NCI-H524 (cell line): ENCODE results near the gene HDAC1.
"Not testable (repeated sequence)": the region's sequence is repeated elsewhere in the genome, so short reads cannot be mapped to it uniquely, and the experiment has no call there.

Experiments used
- DNase-seq, 2 experiments: peaks; one replicate each; lab custom pipeline; 2025; lab: John Stamatoyannopoulos, UW

The HDAC1 gene

DNA sequence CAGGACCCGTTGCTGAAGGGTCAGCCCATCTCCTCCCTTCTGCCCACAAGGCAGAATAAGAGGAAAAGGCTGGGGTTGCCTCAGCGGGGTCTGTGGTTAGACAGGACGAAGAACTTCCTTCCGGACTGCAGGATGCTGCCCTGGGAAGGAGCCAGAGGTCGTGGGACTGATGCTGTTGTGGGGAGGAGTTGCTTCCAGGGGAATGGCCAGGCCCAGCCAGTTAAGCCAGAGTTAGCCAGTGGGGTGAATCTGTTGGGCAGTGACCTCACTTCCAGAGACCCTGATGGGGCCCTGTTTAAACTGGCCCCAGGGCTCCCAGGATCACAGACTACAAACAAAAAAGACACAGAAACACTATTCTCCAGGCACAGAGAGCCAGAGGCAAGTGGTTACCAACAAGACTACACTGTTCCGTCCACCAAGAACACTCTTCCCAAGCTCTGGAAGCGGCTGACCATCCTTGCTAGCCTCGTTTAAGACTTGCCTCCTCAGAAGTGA, 57.4 kb downstream of the HDAC1 start:
- DNase-seq: no peak

DNA sequence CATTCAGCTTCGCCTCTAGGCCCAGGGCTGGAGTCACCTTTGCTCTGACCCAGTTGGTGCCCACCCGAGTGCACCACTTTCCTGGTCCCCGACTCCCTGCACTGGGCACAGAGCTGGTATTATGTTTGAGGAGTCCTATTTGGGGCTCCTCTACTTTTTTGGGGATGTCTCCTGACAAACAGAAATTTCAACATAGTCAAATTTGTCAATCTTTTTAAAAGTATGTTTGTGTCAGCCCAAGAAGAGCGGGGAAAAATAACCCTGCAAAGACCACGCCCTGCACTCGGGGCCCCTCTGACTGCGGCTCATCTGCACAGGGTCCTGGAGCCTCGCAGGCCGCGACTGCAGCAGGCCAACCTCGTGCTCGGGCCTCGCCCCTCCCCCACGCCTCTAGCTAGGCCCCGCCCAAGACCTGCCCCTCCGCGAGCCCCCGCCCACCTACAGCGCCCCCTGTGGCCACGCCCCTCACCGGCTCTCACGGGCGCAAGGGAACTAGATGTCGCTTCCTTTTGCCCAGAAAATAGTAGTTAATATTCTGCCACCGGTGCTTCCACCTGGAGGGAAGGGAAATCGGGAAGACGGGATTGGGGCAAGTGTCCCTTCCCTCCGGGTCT, 59.0 kb downstream of the HDAC1 start:
- peak in 1 of 2 experiments; percentile 72 for DNase-seq

DNA sequence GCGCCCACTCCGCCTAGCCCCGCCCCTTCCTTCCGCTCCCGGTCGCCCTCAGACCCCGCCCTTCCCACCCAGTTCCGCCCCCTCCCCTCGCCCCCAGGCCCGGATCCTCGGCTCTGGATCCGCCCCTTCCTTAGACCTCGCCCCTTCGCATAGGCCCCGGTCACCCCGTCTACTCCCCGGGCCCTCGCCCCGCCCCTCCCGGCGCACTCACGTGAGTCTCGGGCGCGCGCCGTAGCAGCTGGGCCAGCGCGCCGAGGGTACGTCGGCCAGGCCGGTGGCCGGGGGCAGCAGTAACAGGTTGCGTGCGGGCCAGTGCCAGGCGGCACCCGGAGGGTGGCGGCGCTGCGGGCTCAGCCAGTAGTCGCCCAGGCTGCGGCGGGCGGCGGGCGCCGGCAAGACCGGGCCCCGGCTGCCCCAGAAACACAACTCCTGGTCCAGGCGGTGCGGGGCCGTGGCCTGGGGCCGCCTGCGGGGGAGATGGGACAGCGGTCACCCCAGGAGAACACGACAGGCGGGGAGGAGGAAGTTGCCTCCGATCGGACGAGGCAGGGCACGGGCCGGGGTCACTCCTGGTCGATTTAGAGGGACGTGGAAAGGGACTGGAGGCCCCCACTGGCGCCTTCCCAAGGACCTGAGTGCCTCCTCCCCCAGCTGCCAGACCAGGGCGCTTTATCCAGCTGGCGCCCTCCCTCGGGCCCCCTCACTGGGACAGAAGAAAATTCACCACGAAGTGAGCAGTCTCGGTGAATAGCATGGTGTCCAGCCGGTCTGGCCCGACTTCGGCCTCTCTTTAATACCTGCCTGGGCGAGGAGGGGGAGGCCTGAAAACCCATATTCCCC, 59.7 kb downstream of the HDAC1 start:
- peak; percentile 90 to 92 for DNase-seq

DNA sequence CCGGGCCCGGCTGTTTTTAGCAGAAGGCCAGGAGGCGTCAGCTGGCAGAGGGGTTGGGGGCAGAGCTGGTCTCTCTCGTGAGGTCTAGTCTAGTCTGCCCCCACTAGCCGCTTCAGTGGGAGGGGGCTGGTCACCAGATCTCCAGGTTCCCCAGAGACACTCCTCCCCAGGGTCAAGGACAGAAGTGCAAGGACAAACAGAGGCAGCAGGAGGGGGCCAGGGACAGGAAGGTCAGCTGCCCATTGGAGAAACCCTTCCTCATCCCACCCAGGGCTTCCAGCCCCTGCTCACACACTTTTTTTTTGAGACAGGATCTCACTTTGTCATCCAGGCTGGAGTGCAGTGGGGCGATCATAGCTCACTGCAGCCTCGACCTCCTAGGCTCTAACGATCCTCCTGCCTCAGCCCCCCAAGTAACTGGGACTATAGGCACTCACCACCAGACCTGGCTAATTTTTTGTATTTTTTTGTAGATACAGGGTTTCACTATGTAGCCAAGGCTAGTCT, 60.4 kb downstream of the HDAC1 start:
- DNase-seq: no peak

DNA sequence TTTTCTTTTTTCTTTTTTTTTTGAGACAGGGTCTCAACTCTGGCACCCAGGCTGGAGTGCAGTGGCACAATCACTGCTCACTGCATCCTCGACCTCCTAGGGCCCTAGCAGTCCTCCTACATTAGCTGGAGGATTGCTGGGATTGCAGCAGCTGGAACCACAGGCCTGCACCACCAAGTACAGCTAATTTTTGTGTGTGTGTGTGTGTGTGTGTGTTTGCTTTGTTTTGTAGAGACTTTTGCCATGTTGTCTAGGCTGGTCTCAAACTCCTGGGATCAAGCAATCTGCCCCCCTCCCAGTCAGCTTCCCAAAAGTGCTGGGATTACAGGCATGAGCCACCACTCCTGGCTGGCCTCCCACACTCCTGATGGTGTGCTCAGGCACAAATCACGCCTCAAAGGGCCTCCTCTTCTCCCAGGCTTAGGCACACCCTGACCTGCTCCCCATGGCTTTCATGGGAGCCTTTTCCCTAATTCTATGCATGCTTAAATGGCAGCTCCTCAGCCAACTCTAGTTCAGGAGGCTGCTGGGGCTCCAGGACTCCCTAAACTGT, 61.0 kb downstream of the HDAC1 start:
- no peak for DNase-seq

DNA sequence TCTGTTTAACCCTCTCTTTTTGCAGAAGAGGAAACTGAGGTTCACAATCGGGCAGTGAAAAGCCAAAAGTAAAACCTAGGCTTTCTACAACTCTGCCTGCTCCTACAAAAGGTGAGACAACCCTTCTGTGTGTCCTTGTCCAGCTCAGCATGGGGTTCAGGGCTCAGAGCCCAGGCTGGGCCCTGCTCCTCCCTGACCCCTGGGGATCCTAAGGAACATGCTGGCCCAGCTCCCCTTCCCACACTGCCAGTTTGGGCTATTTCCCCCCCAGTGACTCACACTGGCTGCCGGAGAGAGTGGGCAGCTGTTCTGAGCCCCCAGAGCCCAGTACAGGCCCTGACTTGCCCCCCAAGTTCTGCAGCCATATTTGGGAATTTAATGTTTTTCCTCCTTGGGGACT, 61.5 kb downstream of the HDAC1 start:
- no peak for DNase-seq

DNA sequence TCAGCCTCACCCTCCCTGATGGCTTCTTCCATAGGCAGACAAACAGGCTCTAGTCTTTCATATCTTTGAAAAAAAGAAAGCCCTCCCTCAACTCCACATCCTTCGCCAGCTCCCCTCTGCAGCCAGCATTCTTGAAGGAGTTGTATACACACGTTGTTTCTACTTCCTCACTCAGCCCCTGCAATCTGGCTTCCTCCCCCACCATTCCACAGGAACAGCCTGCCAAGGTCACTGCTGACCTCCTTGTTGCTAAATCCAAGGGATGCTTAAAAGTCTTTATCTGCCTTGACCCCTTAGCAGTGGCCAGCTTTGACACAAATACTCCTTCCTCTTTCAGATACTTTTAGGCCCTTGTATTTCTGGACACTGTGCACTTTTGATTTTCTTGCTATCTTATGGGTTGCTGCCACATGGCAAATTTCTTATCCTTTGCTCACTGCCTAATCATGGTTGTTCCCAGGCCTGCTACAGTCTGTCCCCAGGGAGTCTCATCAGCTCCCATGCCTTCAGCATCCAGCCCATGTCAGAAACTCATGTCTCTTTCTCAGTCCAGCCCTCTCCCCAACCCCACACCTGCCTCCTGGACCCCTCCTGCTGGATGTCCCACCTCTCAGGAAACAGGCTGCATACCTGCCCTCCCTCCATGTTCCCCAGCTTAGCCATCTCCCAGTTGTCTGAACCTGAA, 62.1 kb downstream of the HDAC1 start:
- DNase-seq: no peak

DNA sequence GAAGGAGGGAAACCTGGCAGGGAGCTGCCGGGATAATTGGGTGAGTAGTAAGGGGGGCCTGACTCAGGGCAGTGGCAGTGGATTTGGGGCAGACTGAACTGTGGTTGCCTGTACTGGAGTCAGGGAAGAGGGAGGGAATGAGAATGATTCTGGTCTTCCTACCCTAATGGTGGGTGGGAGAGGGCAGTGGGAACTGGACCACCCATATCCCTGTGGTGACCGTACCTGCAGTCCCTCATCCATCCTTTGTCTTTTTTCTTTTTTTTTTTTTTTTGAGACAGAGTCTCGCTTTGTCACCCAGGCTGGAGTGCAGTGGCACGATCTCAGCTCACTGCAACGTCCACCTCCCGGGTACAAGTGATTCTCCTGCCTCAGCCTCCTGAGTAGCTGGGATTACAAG, 63.9 kb downstream of the HDAC1 start:
- not testable (repeated sequence) for DNase-seq

DNA sequence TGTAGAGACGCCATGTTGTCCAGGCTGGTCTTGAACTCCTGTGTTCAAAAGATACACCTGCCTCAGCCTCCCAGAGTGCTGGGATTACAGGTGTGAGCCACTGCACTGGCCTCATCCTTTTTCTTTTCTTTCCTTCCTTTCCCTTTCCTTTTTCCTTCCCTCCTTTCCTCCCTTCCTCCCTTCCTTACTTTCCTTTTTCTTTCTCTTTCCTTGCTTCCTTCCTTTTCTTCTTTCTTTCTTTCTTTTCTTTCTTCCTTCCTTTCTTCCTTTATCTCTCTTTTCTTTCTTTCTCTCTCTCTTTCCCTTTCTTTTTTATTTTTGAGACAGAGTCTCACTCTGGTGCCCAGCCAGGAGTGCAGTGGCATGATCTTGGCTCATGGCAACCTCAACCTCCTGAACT, 64.6 kb downstream of the HDAC1 start:
- DNase-seq: no peak

DNA sequence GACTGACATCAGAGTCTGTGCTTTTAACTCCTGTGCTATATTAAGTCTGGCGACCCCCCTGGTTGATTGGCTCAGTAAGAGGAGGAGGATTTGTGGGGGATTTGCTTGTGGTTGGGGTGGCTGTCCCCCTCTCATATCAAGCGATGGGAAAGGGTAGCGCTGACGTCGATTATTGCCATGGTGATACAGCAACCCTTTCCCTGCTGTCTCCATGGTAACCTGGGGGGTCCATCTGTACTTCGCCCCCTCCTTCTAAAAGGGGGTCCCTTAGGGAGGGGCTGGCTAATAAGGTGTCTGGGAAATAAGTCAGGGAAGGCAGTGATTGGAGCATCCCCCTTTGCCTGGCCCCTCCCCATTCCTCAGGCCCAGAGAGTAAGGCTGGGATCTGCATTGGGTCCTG, 65.7 kb downstream of the HDAC1 start:
- DNase-seq: no peak

DNA sequence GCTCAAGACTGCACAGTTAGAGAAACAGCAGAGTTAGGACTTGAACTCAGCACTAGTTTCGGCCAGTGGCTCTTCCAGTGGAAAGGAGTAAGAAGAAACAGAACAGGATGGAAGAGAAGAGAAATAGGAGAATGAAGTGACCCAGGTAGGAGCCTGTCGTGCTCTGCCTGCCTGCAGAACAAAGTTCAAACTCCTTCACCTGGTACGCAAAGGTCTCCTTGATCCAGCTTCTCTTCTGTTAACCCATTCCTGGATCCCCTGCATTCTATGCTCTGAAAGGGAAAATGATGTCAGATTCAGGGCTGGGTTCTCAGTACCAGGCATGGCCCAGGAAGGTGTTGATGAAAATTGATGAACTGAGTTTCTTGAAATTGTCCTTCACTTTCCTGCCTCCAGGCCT, 66.6 kb downstream of the HDAC1 start:
- no peak for DNase-seq

DNA sequence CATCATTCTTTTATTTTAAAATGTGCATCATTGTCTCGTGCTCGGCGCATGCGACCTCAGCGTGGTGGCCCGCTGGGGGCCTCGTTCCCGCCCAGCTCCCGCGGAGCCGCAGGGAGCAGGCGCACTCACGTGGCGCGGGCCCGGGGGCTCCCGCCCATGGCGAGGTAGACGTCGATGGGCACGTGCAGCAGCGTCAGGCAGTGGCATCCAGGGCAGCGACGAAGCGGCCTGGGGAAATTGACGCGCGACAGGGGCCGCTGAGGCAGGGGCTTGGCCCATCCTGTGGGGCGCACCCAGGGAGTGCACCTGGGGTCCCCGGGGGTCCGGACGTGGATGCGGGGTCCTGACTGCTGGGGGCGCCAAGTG, 69.4 kb downstream of the HDAC1 start:
- no peak for DNase-seq

DNA sequence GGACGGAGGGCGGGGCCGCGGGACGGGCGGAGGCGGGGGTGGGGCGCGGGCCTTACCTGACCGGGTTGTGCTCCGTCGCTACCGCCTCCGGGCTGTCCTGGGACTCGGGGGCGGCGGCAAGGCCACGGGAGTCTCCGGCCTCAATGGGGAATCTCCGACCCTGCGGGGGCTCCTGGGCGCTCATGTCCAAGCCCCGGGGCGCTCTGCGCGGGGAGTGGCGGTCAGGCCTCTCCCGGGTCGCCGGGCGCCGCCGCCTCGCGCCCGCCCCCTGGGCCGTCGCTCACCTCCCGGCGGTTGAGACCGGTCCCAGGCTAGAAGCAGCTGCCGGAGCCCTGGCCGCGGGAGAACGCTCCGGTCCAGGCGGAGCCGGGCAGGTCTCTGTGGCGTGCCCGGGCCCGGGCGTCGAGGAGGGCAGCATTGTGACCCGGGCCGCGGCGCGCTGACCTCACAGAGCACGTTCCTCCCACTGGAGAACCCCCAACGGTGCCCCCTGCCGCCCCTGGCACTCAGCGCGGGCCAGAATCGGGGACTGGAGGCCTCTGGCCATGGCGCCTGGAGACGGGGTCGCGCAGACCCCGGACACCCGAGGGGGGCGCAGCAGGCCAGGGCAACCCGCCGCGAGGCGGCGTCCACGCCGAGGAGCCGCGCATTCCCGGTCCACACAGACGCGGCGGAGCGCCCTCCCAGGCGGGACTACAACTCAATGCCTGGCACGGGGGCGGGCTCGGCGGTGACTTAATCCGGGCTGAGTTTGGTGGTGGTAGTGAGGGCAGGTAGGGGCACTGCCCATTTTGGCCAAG, 70.0 kb downstream of the HDAC1 start:
- peak in 1 of 2 experiments; percentile 46 for DNase-seq

DNA sequence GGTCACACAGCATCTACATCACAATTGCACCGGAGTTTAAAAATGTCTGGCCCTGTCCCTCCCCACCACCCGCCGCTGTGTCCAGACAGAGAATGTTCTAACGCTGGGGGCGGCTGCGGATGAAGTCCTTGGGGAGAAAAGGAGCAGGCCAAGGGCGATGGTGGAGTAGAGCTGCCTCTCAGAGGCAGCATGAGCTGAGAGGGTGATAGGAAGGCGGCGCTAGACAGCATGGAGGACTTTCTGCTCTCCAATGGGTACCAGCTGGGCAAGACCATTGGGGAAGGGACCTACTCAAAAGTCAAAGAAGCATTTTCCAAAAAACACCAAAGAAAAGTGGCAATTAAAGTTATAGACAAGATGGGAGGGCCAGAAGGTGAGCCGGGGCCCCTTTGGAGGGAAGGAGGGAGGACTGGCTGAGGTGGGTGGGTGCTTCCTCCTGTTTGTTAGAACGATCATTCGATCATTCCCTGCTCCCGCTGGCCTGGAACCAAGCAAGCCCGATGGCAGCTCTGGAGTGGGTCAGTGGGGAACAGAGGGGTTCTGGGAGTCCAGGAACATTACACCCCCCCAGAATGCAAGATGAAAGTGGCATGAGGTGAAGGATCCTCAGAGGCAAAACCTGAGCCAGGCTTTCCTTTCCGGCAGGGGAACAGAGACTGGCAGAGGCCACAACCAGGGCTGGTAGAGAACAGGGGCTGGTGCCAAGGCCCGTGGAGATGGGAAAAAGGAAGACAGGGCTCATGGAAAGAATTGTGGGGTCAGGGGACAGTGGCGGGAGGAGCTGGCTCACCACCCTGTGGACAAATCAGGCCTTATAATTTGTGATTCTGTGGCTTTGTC, 70.8 kb downstream of the HDAC1 start, which contains the start of the genes FAM229A and TSSK3:
FAM229A (minus strand) TSS at position 12 of the 840 bp plus-strand sequence. CDS start 394 bp downstream, outside the sequence.
TSSK3 (plus strand) TSS at position 66 of the 840 bp plus-strand sequence; CDS start at position 229, 163 bp downstream.
- no peak for DNase-seq

DNA sequence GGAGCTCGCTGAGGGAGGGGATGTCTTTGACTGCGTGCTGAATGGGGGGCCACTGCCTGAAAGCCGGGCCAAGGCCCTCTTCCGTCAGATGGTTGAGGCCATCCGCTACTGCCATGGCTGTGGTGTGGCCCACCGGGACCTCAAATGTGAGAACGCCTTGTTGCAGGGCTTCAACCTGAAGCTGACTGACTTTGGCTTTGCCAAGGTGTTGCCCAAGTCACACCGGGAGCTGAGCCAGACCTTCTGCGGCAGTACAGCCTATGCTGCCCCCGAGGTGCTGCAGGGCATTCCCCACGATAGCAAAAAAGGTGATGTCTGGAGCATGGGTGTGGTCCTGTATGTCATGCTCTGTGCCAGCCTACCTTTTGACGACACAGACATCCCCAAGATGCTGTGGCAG, 71.8 kb downstream of the HDAC1 start:
- no peak for DNase-seq

DNA sequence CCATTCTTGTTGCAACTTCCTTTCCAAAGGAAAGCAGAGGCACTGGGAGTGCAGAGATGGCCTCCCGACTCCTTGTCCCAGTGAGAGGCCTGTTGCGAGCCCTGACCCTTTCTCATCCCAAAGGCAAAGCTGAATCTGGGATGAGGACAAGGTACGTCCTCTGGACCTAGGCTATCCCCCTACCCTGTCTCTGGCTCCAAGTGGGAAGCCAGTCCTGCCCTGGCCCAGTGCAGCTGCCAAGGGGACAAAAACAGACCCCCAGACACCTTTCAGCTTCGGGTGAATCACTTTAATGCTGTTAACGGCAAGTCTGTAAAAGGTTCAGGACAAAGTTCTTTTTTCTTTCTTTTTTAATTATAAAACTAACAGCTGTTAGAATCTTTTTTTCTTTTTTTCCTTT, 73.0 kb downstream of the HDAC1 start:
- no peak for DNase-seq

DNA sequence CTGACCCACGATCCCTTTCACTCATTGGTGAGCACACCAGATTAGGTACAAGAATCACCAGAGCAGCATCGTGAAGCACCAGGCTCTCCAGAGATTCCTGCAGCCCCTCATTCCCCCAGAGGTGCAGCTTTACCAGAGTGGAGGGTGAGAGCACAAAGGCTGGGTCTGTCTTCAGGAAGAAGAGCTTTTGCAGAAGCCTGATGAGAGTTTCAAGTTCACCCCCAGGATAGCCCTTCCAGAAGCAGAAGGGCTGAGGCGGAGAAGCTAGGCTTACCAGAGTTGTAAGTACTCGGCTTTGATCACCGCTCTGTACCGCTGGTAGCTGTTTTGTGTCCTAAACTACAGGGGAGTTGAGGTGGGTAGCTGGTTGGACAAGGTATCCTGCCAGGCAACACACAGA, 73.6 kb downstream of the HDAC1 start:
- no peak for DNase-seq

DNA sequence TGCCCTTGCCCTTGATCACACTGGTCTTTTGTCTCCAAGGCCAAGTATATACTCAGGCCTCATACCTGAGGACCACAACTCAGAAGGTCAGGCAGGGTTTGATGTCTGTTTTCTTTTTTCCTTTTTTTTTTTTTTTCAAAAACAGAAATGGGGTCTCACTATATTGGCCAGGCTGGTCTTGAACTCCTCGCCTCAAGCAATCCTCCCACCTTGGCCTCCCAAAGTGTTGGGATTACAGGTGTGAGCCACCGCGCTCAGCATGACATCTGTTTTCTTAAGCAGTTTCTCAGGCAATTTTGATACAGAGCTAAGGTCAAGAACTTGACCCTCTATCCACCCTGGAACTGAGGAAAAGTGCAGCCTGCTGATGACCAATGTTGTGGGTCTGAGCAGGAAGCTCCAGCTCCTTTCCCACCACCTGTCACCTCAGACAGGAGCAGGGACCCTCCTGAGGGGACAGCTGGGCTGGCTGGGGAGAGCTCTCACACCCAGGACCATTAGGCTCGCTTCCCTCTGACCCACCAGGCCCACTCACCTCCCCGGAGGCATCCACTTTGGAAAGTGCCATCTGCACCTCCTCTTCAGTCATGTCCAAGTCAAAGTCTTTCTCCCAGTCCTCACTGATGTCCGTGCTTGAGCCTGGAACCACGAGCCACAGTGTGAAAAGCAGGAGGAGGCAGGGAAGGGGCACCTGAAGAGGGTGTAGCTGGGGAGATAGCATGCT, 76.2 kb downstream of the HDAC1 start:
- DNase-seq: no peak

DNA sequence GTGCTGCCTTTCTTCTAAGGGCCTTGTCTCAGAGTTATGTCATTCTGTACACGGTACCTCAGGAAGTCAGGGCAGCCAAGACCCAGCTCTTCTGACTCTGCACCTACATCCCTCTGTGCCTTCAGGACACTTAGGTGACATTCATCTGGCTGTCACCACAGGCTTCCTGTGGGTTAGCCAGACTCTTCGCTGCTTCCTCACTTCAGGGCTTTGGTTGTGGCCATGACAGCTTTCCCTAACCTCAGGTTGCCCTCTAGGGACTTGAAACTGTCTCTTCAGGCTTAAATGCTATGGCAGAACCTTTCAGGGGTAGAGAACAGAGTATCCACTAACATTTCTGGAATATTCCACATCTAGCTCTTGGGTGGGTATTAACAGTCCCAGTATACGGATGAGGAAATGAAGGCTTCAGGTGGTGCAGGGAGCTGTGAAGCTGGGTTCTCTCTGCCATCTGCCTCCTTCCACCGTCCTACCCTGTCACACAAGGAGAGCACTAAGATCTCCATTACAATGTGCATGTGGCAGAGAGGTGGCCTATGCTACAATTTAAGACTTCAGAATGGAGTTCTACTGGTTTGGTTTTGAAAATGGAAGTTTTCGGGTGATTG, 80.4 kb downstream of the HDAC1 start:
- no peak for DNase-seq
